K562 (cell line): Measurements from ENCODE around the gene TFCP2. TPM values are rescaled to one million over a fixed set of nuclear protein-coding genes. Genes with fewer than 3 reads are reported as not detected.

Source experiments
- ATAC-seq: fragments of 200-7000 bp; cut with Tn5 transposase; 3 replicates; pipeline ENCODE4 v1.9.1; 2020; ENCODE audit warnings: moderate library complexity
- BruUV-seq: library from RNA; stranded (reverse); fragments of 400-500 nt; replicated peaks from 2 replicates; lab custom pipeline; 2021; lab: Mats Ljungman, UMichigan
- CTCF ChIA-PET: fragments of 300-600 bp; formaldehyde crosslinking; extraction: SDS; loops from one replicate; lab custom pipeline; 2021; ENCODE audit warnings: low intra/inter-chr PET ratio; lab: Yijun Ruan, JAX
- POLR2A ChIA-PET: fragments of 300-600, 350-650 bp; sonication (Branson Sonifier 250); formaldehyde crosslinking; extraction: SDS; loops from one replicate; lab custom pipeline; 2021; ENCODE audit warnings: antibody characterized with exemption, inconsistent platforms; lab: Yijun Ruan, JAX
- DNase-seq, 4 experiments: peaks; one replicate each; pipeline versions ENCODE4 v3.0.0 to v3.0.0-alpha.2; 2011 to 2018; ENCODE audit warnings: low spot score in 3 of 4, mixed read lengths in 3 of 4; ENCODE audit errors: extremely low read depth in 1 of 4
- FAIRE-seq: peaks from 2 replicates; lab custom pipeline; 2011; peaks lifted over from hg19 to GRCh38; lab: Jason Lieb, UNC
- H2AFZ ChIP-seq: 2 replicates; pipeline ENCODE4 v1.6.0; 2011; ENCODE audit warnings: low read depth, low read length, control low read depth, inconsistent platforms
- H3K27ac ChIP-seq: fragments of 200-600 bp; 3 replicates; pipeline ENCODE4 v1.8.0; 2011; ENCODE audit warnings: low read depth, mild to moderate bottlenecking, control low read depth, inconsistent platforms, low read length, moderate library complexity, mixed read lengths; ENCODE audit errors: extremely low read depth
- H3K27me3 ChIP-seq, 2 experiments: fragments of 300-600 bp in 1 of 2; 2 replicates in 1 of 2; 3 replicates in 1 of 2; pipeline versions ENCODE4 v1.6.0 to v1.8.0; 2011; ENCODE audit warnings: inconsistent platforms in 2 of 2, low read length in 2 of 2, mild to moderate bottlenecking in 1 of 2, mixed read lengths in 1 of 2, moderate library complexity in 1 of 2; ENCODE audit not compliant: control insufficient read depth in 2 of 2, insufficient read depth in 2 of 2
- H3K36me3 ChIP-seq: fragments of 300-600 bp; 3 replicates; pipeline ENCODE4 v1.8.0; 2011; ENCODE audit warnings: mild to moderate bottlenecking, low read length, inconsistent platforms; ENCODE audit not compliant: control insufficient read depth, insufficient read depth
- H3K4me1 ChIP-seq, 2 experiments: fragments of 200-600 bp in 1 of 2; replicated peaks in 1 of 2; 2 replicates in 1 of 2; 3 replicates in 1 of 2; pipeline versions ENCODE4 v1.5.1 to v1.8.0; 2011; ENCODE audit warnings: inconsistent platforms in 2 of 2, low read length in 2 of 2, mild to moderate bottlenecking in 1 of 2, mixed read lengths in 1 of 2, moderate library complexity in 1 of 2; ENCODE audit not compliant: control insufficient read depth in 2 of 2, insufficient read depth in 2 of 2
- H3K4me2 ChIP-seq: 2 replicates; pipeline ENCODE4 v1.6.1; 2011; ENCODE audit warnings: low read length, control low read depth, inconsistent platforms, mixed read lengths; ENCODE audit not compliant: insufficient read depth
- H3K4me3 ChIP-seq: fragments of 200-600 bp; sonication (generic), shearing (Covaris generic); 2 replicates; pipeline ENCODE4 v1.5.1; 2016; ENCODE audit warnings: control low read depth, inconsistent platforms
- H3K79me2 ChIP-seq: fragments of 200-600 bp; 3 replicates; pipeline ENCODE4 v1.8.0; 2011; ENCODE audit warnings: low read length, inconsistent platforms; ENCODE audit not compliant: control insufficient read depth, insufficient read depth
- H3K9ac ChIP-seq, 2 experiments: 2 replicates each; pipeline versions ENCODE4 v1.6.0 to v1.6.1; 2011; ENCODE audit warnings: low read depth in 2 of 2, low read length in 2 of 2, control low read depth in 1 of 2, inconsistent platforms in 1 of 2, mild to moderate bottlenecking in 1 of 2, mixed read lengths in 1 of 2; ENCODE audit not compliant: insufficient read depth in 1 of 2
- H3K9me1 ChIP-seq: one replicate; pipeline ENCODE4 v1.6.0; 2011; ENCODE audit warnings: inconsistent platforms, mild to moderate bottlenecking, low read length, moderate library complexity; ENCODE audit not compliant: control insufficient read depth, insufficient read depth
- H3K9me3 ChIP-seq: replicated peaks from 2 replicates; pipeline ENCODE4 v1.5.1; 2011; ENCODE audit warnings: low read depth, low read length, inconsistent platforms; ENCODE audit not compliant: control insufficient read depth, insufficient read depth
- H4K20me1 ChIP-seq: replicated peaks from 2 replicates; pipeline ENCODE4 v1.6.1; 2011; ENCODE audit warnings: low read length, inconsistent platforms, mixed read lengths; ENCODE audit not compliant: control insufficient read depth, insufficient read depth
- FOXA1 ChIP-seq: fragments of 450-650 bp; IDR thresholded peaks from 2 replicates; pipeline ENCODE4 v1.6.1; 2016; ENCODE audit warnings: mild to moderate bottlenecking, borderline replicate concordance
- MTA1 ChIP-seq: fragments of 450-650 bp; IDR thresholded peaks from 2 replicates; pipeline ENCODE4 v1.6.1; 2017; ENCODE audit warnings: borderline replicate concordance
- RFX1 ChIP-seq: fragments of 450-650 bp; IDR thresholded peaks from 2 replicates; pipeline ENCODE4 v1.6.1; 2016; ENCODE audit warnings: mild to moderate bottlenecking, moderate library complexity
- TRIM28 ChIP-seq: fragments of 450-650 bp; IDR thresholded peaks from 2 replicates; pipeline ENCODE4 v1.6.1; 2017
- ZNF561 ChIP-seq: fragments of 450-650 bp; formaldehyde crosslinking; conservative IDR thresholded peaks from 2 replicates; pipeline ENCODE4 v1.4.0; 2020; ENCODE audit warnings: mild to moderate bottlenecking, moderate library complexity
- WGBS: fragments of 100-300 bp; shearing (Covaris generic); methylation state at CpG from one replicate; pipeline ENCODE4 v1.1.6; 2016; ENCODE audit warnings: low coverage, mixed read lengths; ENCODE audit not compliant: insufficient coverage; ENCODE audit errors: missing lambda C conversion rate; 5-methylcytosine and 5-hydroxymethylcytosine counted together
- in situ Hi-C: fragments of 300-500 bp; cut with MboI; formaldehyde crosslinking; loops from 4 replicates; pipeline ENCODE4 v1.15.0; 2018; ENCODE audit warnings: inconsistent platforms, mixed read lengths
- intact Hi-C: fragments of 100-400 bp; cut with micrococcal nuclease; formaldehyde crosslinking; loops from 2 replicates; pipeline ENCODE4 v1.14.2; 2022
- polyA plus RNA-seq, 8 experiments: library from polyadenylated mRNA; depleted of rRNA in 4 of 8; stranded (reverse) in 5 of 8; unstranded in 3 of 8; fragments of >200 nt; fragmentation: Nextera tagmentation in 2 of 8; fragmentation: Illumina TruSeq in 1 of 8; extraction: Ambion mirVana in 2 of 8; extraction: Trizol in 1 of 8; gene quantifications; 2 replicates each; pipeline versions ENCODE4 v1.2.1 to v1.2.3, GENCODE V29; 2011 to 2014; ENCODE audit warnings: inconsistent platforms in 1 of 8, missing spikeins in 1 of 8
- total RNA-seq, 7 experiments: library from RNA; depleted of rRNA in 6 of 7; stranded (reverse); fragments of >200 nt in 6 of 7; fragmentation: Illumina TruSeq in 2 of 7; extraction: Trizol in 2 of 7; gene quantifications; 2 replicates each; pipeline versions ENCODE4 v1.2.1 to v1.2.3, GENCODE V29; 2011 to 2021; ENCODE audit warnings: low replicate concordance in 1 of 7
- TF ChIP-seq, protein P1 (sequence below): fragments of 450-650 bp; IDR thresholded peaks from 2 replicates; pipeline ENCODE4 v1.6.1; 2017; ENCODE audit warnings: antibody characterized with exemption, mild to moderate bottlenecking
- TF ChIP-seq, protein P2 (sequence below): fragments of 250-450 bp; sonication (Bioruptor Pico); IDR thresholded peaks from 2 replicates; pipeline ENCODE4 v1.5.0; 2021
- TF ChIP-seq, protein P3 (sequence below): sonication (generic); formaldehyde crosslinking; IDR thresholded peaks from 2 replicates; pipeline ENCODE4 v1.8.0; 2022; ENCODE audit warnings: mild to moderate bottlenecking, missing genetic modification reagents, borderline replicate concordance
- TF ChIP-seq, protein P4 (sequence below): fragments of 250-450 bp; sonication (Bioruptor Pico); IDR thresholded peaks from 2 replicates; pipeline ENCODE4 v1.8.0; 2021; ENCODE audit warnings: borderline replicate concordance, mild to moderate bottlenecking, moderate library complexity; ENCODE audit not compliant: poor library complexity, severe bottlenecking

Gene TFCP2
- total and polyA plus RNA-seq, 9 of the 15 experiments (the other 6 are each of a cell fraction or from before 2014, with no cell fraction given) = 8.0 to 38.9 (median 19.3) TPM

DNA sequence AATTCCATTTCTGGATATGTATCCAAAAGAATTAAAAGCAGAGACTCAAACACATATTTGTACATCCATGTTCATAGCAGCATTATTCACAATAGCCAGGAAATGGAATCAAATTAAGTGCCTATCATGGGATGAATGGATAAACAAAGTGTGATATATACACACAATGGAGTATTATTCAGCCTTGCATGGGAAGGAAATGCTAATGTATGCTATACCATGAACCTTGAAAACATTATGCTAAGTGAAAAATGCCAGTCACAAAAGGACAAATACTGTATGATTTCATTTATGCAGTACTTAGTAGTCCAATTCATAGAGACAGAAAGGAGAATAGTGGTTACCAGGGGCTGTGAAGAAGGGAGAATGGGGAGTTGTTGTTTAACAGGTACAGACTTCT, 57.4 kb downstream of the TFCP2 start (continued):
- TF ChIP-seq, protein P1, sequence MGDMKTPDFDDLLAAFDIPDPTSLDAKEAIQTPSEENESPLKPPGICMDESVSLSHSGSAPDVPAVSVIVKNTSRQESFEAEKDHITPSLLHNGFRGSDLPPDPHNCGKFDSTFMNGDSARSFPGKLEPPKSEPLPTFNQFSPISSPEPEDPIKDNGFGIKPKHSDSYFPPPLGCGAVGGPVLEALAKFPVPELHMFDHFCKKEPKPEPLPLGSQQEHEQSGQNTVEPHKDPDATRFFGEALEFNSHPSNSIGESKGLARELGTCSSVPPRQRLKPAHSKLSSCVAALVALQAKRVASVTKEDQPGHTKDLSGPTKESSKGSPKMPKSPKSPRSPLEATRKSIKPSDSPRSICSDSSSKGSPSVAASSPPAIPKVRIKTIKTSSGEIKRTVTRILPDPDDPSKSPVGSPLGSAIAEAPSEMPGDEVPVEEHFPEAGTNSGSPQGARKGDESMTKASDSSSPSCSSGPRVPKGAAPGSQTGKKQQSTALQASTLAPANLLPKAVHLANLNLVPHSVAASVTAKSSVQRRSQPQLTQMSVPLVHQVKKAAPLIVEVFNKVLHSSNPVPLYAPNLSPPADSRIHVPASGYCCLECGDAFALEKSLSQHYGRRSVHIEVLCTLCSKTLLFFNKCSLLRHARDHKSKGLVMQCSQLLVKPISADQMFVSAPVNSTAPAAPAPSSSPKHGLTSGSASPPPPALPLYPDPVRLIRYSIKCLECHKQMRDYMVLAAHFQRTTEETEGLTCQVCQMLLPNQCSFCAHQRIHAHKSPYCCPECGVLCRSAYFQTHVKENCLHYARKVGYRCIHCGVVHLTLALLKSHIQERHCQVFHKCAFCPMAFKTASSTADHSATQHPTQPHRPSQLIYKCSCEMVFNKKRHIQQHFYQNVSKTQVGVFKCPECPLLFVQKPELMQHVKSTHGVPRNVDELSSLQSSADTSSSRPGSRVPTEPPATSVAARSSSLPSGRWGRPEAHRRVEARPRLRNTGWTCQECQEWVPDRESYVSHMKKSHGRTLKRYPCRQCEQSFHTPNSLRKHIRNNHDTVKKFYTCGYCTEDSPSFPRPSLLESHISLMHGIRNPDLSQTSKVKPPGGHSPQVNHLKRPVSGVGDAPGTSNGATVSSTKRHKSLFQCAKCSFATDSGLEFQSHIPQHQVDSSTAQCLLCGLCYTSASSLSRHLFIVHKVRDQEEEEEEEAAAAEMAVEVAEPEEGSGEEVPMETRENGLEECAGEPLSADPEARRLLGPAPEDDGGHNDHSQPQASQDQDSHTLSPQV = no peak
- TF ChIP-seq, protein P2, sequence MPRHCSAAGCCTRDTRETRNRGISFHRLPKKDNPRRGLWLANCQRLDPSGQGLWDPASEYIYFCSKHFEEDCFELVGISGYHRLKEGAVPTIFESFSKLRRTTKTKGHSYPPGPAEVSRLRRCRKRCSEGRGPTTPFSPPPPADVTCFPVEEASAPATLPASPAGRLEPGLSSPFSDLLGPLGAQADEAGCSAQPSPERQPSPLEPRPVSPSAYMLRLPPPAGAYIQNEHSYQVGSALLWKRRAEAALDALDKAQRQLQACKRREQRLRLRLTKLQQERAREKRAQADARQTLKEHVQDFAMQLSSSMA (CRISPR knock-in tag) = no peak
- TF ChIP-seq FOXA1 = no peak
- TF ChIP-seq, all 486 proteins: peak for 0

DNA sequence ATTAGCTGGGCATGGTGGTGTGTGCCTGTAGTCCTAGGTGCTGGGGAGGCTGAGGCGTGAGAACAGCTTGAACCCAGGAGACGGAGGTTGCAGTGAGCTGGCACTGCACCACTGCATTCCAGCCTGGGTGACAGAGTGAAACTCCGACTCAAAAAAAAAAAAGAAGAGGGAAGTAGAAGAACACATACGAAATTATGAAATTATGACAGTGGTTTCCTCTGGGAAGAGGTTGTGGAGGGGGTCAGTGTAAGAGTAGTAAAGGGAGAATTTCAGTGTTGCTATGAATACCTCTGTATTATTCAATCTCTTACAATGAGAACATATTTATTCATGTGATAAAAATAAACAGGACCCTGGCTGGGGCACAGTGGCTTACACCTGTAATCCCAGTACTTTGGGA, 64.8 kb downstream of the TFCP2 start:
- Histone ChIP-seq H3K27me3 (no peaks in the 10 kb centered on the region), H3K27ac (no peak overlapping the region), H3K9me1 (no peaks in the 10 kb centered on the region), H3K9ac (no peak overlapping the region), H3K4me1 (no peaks in the 10 kb centered on the region), H3K4me2 (no peak overlapping the region), H2AFZ (no peak overlapping the region), H3K79me2 (no peaks in the 10 kb centered on the region), H3K36me3 (peaks cover 70% of the 10 kb centered on the region), H3K9me3 (no peaks in the 10 kb centered on the region), H4K20me1 (no peaks in the 10 kb centered on the region), H3K4me3 (no peak overlapping the region)
- intact Hi-C loops (no loop called here), in situ Hi-C loops (no loop called here)
- no peak for DNase-seq
- BruUV-seq = no TSS peak
- FAIRE-seq = no peak
- no peak for ATAC-seq
- WGBS = 89% methylated on average over 3 of the region's 4 CpGs
- ChIA-PET CTCF (no interaction called here), POLR2A (interaction anchor here (1.1 to 1.3 kb wide), 2 partner anchors 24 to 25 kb away, joined by 3 read pairs; no protein-coding TSS in a partner anchor)
- TF ChIP-seq RFX1 = no peak
- TF ChIP-seq, protein P3, sequence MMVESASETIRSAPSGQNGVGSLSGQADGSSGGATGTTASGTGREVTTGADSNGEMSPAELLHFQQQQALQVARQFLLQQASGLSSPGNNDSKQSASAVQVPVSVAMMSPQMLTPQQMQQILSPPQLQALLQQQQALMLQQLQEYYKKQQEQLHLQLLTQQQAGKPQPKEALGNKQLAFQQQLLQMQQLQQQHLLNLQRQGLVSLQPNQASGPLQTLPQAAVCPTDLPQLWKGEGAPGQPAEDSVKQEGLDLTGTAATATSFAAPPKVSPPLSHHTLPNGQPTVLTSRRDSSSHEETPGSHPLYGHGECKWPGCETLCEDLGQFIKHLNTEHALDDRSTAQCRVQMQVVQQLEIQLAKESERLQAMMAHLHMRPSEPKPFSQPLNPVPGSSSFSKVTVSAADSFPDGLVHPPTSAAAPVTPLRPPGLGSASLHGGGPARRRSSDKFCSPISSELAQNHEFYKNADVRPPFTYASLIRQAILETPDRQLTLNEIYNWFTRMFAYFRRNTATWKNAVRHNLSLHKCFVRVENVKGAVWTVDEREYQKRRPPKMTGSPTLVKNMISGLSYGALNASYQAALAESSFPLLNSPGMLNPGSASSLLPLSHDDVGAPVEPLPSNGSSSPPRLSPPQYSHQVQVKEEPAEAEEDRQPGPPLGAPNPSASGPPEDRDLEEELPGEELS (CRISPR knock-in tag) = no peak
- TF ChIP-seq, protein P4, sequence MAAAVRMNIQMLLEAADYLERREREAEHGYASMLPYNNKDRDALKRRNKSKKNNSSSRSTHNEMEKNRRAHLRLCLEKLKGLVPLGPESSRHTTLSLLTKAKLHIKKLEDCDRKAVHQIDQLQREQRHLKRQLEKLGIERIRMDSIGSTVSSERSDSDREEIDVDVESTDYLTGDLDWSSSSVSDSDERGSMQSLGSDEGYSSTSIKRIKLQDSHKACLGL = no peak
- no peak for TF ChIP-seq TRIM28
- TF ChIP-seq ZNF561 (CRISPR knock-in tag) = no peak
- no peak for TF ChIP-seq MTA1
